Astrocyte (in vitro differentiated cells and primary cell): ENCODE results near the gene CSF2RB.

Experiments used
- CTCF ChIP-seq: IDR thresholded peaks from 2 replicates; pipeline ENCODE4 v1.5.1; 2011; ENCODE audit warnings: low read depth, mild to moderate bottlenecking, inconsistent platforms, low read length, moderate library complexity; ENCODE audit not compliant: insufficient read depth
- EZH2 ChIP-seq: IDR thresholded peaks from 2 replicates; pipeline ENCODE4 v1.6.1; 2012; ENCODE audit warnings: mild to moderate bottlenecking, low read length, inconsistent platforms; ENCODE audit not compliant: insufficient read depth

- TF ChIP-seq EZH2 (no peak), CTCF (no peak)
These were observed 37.7 kb upstream of the CSF2RB start for GRCh38 chr22:36875741-36876140.
